Progenitor cell of endocrine pancreas (in vitro differentiated cells): Measurements from ENCODE around the gene TFF1. TPM values are rescaled to one million over a fixed set of nuclear protein-coding genes. Genes with fewer than 3 reads are reported as not detected.

Experiments
- DNase-seq: peaks from one replicate; pipeline ENCODE4 v3.0.0; 2021; ENCODE audit warnings: low spot score; ENCODE audit not compliant: unreplicated experiment
- H3K27ac Mint-ChIP-seq: 2 replicates; pipeline ENCODE4 v1.8.0; 2021; ENCODE audit warnings: mild to moderate bottlenecking, moderate library complexity, mixed read lengths
- H3K27me3 Mint-ChIP-seq: 2 replicates; pipeline ENCODE4 v1.8.0; 2021; ENCODE audit warnings: mixed read lengths
- H3K36me3 Mint-ChIP-seq: 2 replicates; pipeline ENCODE4 v1.8.0; 2022; ENCODE audit warnings: mixed read lengths; ENCODE audit not compliant: insufficient read depth
- H3K4me1 Mint-ChIP-seq: 2 replicates; pipeline ENCODE4 v1.8.0; 2021; ENCODE audit warnings: low read depth, mixed read lengths
- H3K4me3 Mint-ChIP-seq: 2 replicates; pipeline ENCODE4 v1.8.0; 2021; ENCODE audit warnings: low read depth, mild to moderate bottlenecking, moderate library complexity, mixed read lengths
- H3K9me3 Mint-ChIP-seq: 2 replicates; pipeline ENCODE4 v1.8.0; 2021; ENCODE audit warnings: low read depth, mixed read lengths
- CTCF ChIP-seq: fragments of 200-600 bp; sonication (generic); IDR thresholded peaks from one replicate; pipeline ENCODE4 v1.5.0; 2021; ENCODE audit warnings: antibody characterized with exemption, mild to moderate bottlenecking; ENCODE audit not compliant: unreplicated experiment
- total RNA-seq: library from RNA; stranded (reverse); gene quantifications from 2 replicates; pipeline ENCODE4 v1.2.1, GENCODE V29; 2021

TFF1 gene
- total RNA-seq, 1 donor from 2014 or later, result 0.77 TPM

GRCh38 chr21:42407476-42407875 is 41.1 kb upstream of the TFF1 start:
- no peak overlapping the region for H3K4me3 Mint-ChIP-seq
- H3K27ac Mint-ChIP-seq, result no peak overlapping the region
- H3K27me3 Mint-ChIP-seq, result peaks cover 6% of the 10 kb centered on the region
- peaks cover 3% of the 10 kb centered on the region for H3K4me1 Mint-ChIP-seq
- no peak for TF ChIP-seq CTCF
- no peak for DNase-seq
- H3K9me3 Mint-ChIP-seq, result no peaks in the 10 kb centered on the region
- H3K36me3 Mint-ChIP-seq, result no peaks in the 10 kb centered on the region

- Mint-ChIP-seq H3K36me3 (no peaks in the 10 kb centered on the region), H3K4me1 (peaks cover 7% of the 10 kb centered on the region), H3K27ac (no peak overlapping the region), H3K4me3 (no peak overlapping the region), H3K9me3 (no peaks in the 10 kb centered on the region), H3K27me3 (peaks cover 5% of the 10 kb centered on the region)
- DNase-seq, result no peak
- no peak for TF ChIP-seq CTCF
Measured at GRCh38 chr21:42406866-42407265, 40.5 kb upstream of the TFF1 start.

- Mint-ChIP-seq H3K4me1 (peaks cover 12% of the 10 kb centered on the region), H3K9me3 (no peaks in the 10 kb centered on the region), H3K27ac (no peak overlapping the region), H3K4me3 (no peak overlapping the region), H3K27me3 (peaks cover 5% of the 10 kb centered on the region), H3K36me3 (no peaks in the 10 kb centered on the region)
- DNase-seq, result no peak
- TF ChIP-seq CTCF, result no peak
Measured at GRCh38 chr21:42406201-42406621, 39.9 kb upstream of the TFF1 start.

- TF ChIP-seq CTCF, result no peak
- no peak overlapping the region for H3K27ac Mint-ChIP-seq
- no peaks in the 10 kb centered on the region for H3K9me3 Mint-ChIP-seq
- H3K27me3 Mint-ChIP-seq, result peaks cover 5% of the 10 kb centered on the region
- H3K4me3 Mint-ChIP-seq, result no peak overlapping the region
- no peak for DNase-seq
- no peaks in the 10 kb centered on the region for H3K36me3 Mint-ChIP-seq
- H3K4me1 Mint-ChIP-seq, result peaks cover 12% of the 10 kb centered on the region
Measured at GRCh38 chr21:42405064-42406013, 39.0 kb upstream of the TFF1 start.

- no peaks in the 10 kb centered on the region for H3K36me3 Mint-ChIP-seq
- H3K4me1 Mint-ChIP-seq, result peaks cover 12% of the 10 kb centered on the region
- H3K27me3 Mint-ChIP-seq, result peaks cover 3% of the 10 kb centered on the region
- no peak overlapping the region for H3K27ac Mint-ChIP-seq
- H3K9me3 Mint-ChIP-seq, result no peaks in the 10 kb centered on the region
- DNase-seq, result no peak
- H3K4me3 Mint-ChIP-seq, result no peak overlapping the region
- TF ChIP-seq CTCF, result no peak
Measured at GRCh38 chr21:42404539-42404938, 38.2 kb upstream of the TFF1 start.
